Keratinocyte (primary cell): ENCODE results near the gene TMEM97.

Source experiments
- EZH2 ChIP-seq: IDR thresholded peaks from one replicate; pipeline ENCODE4 v1.6.1; 2012; ENCODE audit warnings: inconsistent platforms, mild to moderate bottlenecking, low read length, moderate library complexity
- TF ChIP-seq, protein P1 (sequence below), 3 experiments: IDR thresholded peaks in 1 of 3; conservative IDR thresholded peaks in 1 of 3; optimal IDR thresholded peaks in 1 of 3; 2 replicates in 2 of 3; 3 replicates in 1 of 3; pipeline versions ENCODE3 to v1.5.1; 2011; ENCODE audit warnings: low read length in 3 of 3, mild to moderate bottlenecking in 3 of 3, moderate library complexity in 2 of 3, control low read depth in 1 of 3, inconsistent platforms in 1 of 3; ENCODE audit not compliant: insufficient read depth in 2 of 3; ENCODE audit errors: extremely low read depth in 1 of 3

DNA sequence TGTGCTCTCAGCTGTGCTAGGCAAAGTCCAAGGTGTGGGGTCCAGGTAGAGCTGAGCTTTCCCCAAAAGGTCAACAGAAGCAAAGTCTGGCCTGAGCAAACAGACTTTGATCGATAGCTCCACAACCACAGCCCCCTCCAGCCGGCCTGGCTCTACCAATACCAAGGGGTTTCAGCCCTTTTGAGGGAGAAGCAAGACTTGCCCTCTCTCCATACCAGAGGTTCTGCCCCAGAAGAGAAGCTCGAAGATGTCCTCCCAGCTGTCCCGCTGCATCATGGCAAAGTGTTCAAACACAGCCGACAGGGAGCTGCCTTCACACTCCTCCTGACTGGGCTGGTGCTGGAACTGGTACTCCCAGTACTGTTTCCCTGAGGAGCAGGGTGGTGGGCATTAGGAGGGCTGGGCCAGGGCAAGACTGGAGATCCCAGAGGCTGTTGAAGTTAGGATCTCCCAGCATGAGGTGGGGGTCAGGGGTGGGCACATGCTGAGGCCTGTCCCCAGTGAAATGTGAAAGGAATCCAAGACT lies 49.4 kb downstream of the TMEM97 start:
- TF ChIP-seq, protein P1, sequence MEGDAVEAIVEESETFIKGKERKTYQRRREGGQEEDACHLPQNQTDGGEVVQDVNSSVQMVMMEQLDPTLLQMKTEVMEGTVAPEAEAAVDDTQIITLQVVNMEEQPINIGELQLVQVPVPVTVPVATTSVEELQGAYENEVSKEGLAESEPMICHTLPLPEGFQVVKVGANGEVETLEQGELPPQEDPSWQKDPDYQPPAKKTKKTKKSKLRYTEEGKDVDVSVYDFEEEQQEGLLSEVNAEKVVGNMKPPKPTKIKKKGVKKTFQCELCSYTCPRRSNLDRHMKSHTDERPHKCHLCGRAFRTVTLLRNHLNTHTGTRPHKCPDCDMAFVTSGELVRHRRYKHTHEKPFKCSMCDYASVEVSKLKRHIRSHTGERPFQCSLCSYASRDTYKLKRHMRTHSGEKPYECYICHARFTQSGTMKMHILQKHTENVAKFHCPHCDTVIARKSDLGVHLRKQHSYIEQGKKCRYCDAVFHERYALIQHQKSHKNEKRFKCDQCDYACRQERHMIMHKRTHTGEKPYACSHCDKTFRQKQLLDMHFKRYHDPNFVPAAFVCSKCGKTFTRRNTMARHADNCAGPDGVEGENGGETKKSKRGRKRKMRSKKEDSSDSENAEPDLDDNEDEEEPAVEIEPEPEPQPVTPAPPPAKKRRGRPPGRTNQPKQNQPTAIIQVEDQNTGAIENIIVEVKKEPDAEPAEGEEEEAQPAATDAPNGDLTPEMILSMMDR (optimal IDR thresholded peaks at IDR 0.05 in 1 of 3, IDR thresholded peaks at IDR 0.05 in 1 of 3, conservative IDR thresholded peaks at IDR 0.05 in 1 of 3; ENCODE audit: extremely low read depth in 1 of 3, insufficient read depth in 2 of 3, low read length in 3 of 3): no peak
- no peak for TF ChIP-seq EZH2
